A673 (cell line): ENCODE measurements around the gene CDH4.

Experiments used
- CTCF ChIP-seq: fragments of 300-800, 200-600 bp; sonication (generic); conservative IDR thresholded peaks from 2 replicates; pipeline ENCODE4 v1.5.1; 2017; ENCODE audit warnings: low read depth, mild to moderate bottlenecking, antibody characterized with exemption, low read length, moderate library complexity, mixed read lengths
- EZH2 ChIP-seq: fragments of 200-600 bp; sonication (generic); IDR thresholded peaks from 2 replicates; pipeline ENCODE4 v1.6.1; 2017; ENCODE audit warnings: borderline replicate concordance, low read depth, mild to moderate bottlenecking, mixed read lengths, antibody characterized with exemption, low read length; ENCODE audit not compliant: poor library complexity, severe bottlenecking

GRCh38 chr20:61603715-61604114 lies 351.7 kb downstream of the CDH4 start:
- no peak for TF ChIP-seq CTCF
- TF ChIP-seq EZH2 = no peak
